HG03108 (cell line): ENCODE results near the gene HOXB7.

Experiments used
- ATAC-seq: cut with Tn5 transposase; IDR thresholded peaks from one replicate; pipeline ENCODE4 v1.9.1; 2021; ENCODE audit warnings: moderate library complexity; ENCODE audit not compliant: unreplicated experiment

HOXB7 gene

GRCh38 chr17:48596000-48596734 is 14.7 kb downstream of the HOXB7 start:
- no peak for ATAC-seq

GRCh38 chr17:48595278-48595999 is 15.4 kb downstream of the HOXB7 start:
- ATAC-seq: no peak

GRCh38 chr17:48594538-48595277 is 16.1 kb downstream of the HOXB7 start:
- ATAC-seq: no peak

- no peak for ATAC-seq
Measured at GRCh38 chr17:48593840-48594537, 16.8 kb downstream of the HOXB7 start.

GRCh38 chr17:48593126-48593829 is 17.5 kb downstream of the HOXB7 start, which contains the start of gene HOXB5:
Gene HOXB5, minus strand, starts transcription at chr17:48593779. Its CDS starts 97 bp downstream, at chr17:48593682.
- ATAC-seq: no peak

GRCh38 chr17:48592577-48592976 is 18.2 kb downstream of the HOXB7 start:
- no peak for ATAC-seq

GRCh38 chr17:48592057-48592514 is 18.7 kb downstream of the HOXB7 start:
- ATAC-seq: no peak

- ATAC-seq: no peak
Measured at GRCh38 chr17:48591255-48592056, 19.4 kb downstream of the HOXB7 start.

- no peak for ATAC-seq
Measured at GRCh38 chr17:48590607-48591161, 20.1 kb downstream of the HOXB7 start.

GRCh38 chr17:48589831-48590606 is 20.8 kb downstream of the HOXB7 start, which contains the start of gene HOXB3:
Gene HOXB3, minus strand, starts transcription at chr17:48590241. Its CDS starts 37,767 bp downstream, at chr17:48552474.
- no peak for ATAC-seq

- no peak for ATAC-seq
Measured at GRCh38 chr17:48589060-48589830, 21.6 kb downstream of the HOXB7 start.

GRCh38 chr17:48588528-48588927 is 22.3 kb downstream of the HOXB7 start:
- no peak for ATAC-seq

GRCh38 chr17:48588074-48588415 is 22.8 kb downstream of the HOXB7 start:
- ATAC-seq: no peak

GRCh38 chr17:48587276-48588073 is 23.3 kb downstream of the HOXB7 start:
- no peak for ATAC-seq

GRCh38 chr17:48586355-48587258 is 24.2 kb downstream of the HOXB7 start:
- ATAC-seq: no peak

- ATAC-seq: no peak
Measured at GRCh38 chr17:48584223-48584741, 26.5 kb downstream of the HOXB7 start.
